GM21367 (cell line): ENCODE results near the gene BPIFB2.

Experiments
- ATAC-seq: cut with Tn5 transposase; IDR thresholded peaks from one replicate; pipeline ENCODE4 v1.9.1; 2021; ENCODE audit not compliant: unreplicated experiment

Gene BPIFB2

DNA sequence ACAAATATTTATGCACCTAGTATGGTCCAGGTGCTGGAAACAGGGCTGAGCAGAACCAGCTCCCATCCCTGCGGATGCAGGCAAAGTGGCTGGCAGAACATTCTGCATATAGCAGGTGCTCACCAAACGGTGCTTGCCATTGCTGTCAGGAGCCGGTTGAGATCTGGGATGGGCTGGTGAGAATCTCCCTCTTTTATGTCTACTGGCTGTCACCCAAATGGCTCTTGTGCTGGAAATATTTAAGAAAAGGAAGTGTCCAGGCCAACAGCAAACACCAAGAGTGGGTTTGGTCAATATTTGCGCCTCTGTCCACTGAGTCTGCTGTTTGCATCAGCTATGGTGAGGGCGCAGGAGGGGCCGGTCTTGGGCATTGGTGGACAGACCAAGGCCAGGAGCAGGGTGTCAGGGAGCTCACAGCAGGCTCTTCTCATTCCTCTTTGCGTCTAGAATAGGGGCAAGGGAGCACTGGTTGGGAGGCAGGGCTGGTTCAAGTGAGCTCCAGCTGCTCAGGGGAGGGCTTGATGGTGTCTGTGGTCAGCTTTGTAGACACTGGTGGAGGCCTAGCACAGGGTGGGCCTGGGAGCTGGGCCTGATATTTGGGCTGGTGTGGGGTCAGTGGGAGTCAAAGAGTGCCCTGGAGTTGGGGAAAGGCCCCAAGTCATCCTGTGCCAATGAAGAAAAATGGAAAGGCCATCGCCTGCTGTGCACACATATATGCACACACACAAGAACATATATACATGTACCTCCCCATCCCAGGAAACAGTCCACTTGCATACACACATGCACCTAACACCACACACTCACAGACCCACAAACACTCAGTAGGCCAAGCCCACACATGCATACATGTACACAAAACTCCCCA, 1.4 kb upstream of the BPIFB2 start:
- no peak for ATAC-seq

DNA sequence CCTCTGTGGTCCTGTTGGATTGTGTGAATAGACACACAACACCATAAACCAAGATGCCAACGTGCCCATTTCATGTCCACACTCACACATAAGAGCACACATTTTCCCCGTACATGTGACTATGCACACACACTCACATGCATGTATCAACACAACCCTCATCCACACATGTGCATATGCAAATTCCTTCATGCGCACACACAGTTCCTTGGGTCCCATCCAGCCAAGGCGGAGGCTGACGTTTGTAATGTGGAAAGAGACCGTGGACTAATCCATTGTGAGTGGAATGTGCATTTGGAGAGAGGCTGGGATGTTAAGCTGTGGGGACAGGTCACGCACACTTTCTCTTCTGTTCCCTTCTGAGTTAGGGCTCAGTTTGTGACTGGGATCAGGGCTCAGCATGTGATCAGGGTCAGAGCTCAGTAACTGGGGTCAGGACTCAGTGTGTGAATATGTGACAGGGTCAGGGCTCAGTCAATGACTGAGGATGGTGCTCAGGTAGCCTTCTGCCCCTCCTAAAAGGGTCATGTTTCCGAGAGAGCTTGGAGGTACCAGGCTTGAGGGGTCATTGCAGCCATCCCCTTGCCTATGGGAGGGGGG, 628 bp upstream of the BPIFB2 start:
- no peak for ATAC-seq

- no peak for ATAC-seq
These were observed 1.1 kb downstream of the BPIFB2 start for GRCh38 chr20:33008336-33009213.

- no peak for ATAC-seq
These were observed 2.0 kb downstream of the BPIFB2 start for GRCh38 chr20:33009214-33010132.

DNA sequence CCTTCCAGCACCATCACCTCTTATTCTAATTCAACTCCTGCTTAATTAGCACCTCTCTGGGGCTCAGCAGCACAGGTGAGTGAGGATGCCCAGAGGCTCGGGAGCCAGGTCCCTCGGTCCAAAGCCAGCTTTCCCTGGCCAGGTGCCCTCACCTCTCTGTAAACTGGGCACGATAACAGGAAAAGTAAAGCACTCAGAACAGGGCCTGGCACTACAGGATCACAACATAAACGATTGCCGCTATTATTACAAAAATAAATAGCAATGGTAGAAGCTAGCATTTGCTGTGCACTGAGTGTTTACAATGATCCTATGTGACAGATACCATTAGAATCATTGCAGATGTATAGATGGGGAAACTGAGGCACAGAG, 2.6 kb downstream of the BPIFB2 start:
- ATAC-seq, result no peak

DNA sequence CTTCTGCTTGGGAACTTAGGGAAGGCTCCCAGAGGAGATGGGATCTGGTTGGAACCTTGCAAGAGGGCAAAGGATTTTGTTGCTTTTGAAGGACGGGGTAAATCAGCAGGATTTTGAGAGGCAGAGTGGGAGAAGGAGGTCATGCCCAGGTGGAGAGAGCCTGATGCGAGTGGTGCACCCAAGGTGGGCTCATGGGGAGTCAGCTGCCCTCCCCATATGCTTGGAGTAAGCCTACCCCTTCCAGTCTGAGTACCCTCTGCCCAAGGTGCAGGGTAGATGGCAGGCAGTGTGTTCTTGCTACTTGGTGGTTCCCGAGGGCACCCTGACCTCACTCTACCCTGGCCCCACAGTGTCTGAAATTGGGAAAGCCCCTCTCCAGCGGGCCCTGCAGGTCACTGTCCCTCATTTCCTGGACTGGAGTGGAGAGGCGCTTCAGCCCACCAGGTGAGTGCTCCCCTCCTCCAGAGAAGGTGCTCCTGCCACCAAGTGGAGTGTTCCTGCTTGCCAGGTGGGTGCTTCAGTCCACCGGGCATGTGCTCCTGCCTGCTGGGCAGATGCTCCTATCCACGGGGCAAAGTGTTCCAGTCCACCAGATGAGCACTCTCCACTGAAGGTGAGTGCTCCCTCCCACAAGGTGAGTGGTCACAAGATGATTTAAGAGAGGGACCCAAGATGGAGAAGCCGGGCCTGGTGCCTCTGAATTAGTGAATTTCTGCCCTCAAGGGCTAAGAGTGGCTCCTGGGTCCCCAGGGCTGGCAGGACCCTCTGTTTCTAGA, 3.4 kb downstream of the BPIFB2 start:
- no peak for ATAC-seq

GRCh38 chr20:33012327-33013189, 5.1 kb downstream of the BPIFB2 start:
- no peak for ATAC-seq

- no peak for ATAC-seq
These were observed 6.3 kb downstream of the BPIFB2 start for GRCh38 chr20:33013701-33014326.

GRCh38 chr20:33014336-33015113, 7.0 kb downstream of the BPIFB2 start:
- ATAC-seq, result no peak

- ATAC-seq, result no peak
These were observed 7.6 kb downstream of the BPIFB2 start for GRCh38 chr20:33015114-33015484.

DNA sequence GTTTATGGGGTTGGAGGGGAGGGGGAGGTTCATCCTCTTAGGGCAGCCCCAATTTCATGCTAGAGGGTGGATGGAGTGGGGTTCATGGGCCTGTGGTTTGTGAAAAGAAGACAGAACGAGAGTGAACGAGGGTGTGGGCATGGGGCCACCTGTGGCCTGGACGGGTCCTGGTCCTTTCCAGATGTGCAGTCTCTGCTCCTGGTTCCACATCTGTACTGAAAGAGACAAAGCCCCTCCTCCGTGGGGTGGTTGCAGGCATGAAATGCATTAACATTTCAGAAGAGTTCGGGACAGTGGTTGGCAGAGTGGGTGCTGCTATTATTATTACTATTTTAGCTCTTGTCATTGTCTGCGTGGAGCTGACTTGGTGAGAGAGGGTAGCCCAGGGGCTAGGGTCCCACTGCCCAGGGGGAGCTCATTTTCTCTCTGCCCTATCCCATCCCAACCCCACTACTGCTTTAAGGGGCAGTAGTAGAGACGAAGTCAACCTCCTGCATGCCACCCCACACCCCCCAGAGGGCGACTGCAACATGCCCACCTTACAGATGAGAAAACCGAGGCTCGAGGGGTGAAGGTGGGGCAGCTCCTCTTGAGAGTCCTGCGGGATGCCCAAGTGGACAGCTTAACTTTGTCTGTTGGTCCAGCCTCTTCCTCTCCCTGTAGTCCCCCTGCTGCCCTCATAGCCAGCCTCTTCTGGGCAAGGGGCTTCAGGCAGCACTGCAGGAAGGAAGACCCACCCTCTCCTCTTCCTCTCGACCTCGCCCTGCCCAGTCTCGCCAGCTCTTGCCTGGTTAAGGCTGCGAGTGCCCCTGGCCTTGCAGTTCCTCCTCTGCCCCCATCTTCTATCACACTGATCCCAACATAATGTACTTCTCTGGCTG, 8.4 kb downstream of the BPIFB2 start:
- no peak for ATAC-seq

GRCh38 chr20:33016581-33017109, 9.1 kb downstream of the BPIFB2 start:
- ATAC-seq, result no peak

DNA sequence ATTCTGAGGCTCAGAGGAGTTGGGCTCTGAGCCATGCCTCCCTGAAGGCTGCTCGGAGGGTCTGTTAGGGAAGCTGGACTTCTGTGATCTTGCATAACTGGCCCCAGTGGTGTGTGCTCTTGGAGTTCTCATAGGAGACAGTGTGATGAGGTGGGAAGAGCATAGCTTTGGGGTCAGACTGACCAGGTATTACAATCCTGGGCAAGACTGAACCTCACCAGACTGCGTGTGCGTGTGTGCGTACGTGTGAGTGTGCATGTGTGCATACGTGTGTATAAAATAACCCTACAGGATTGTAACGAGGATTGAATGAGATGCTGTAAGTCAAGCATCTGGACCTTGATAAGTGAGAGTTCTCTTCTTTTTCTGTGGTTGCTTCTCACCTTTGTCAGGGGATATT, 10.0 kb downstream of the BPIFB2 start:
- ATAC-seq, result no peak

DNA sequence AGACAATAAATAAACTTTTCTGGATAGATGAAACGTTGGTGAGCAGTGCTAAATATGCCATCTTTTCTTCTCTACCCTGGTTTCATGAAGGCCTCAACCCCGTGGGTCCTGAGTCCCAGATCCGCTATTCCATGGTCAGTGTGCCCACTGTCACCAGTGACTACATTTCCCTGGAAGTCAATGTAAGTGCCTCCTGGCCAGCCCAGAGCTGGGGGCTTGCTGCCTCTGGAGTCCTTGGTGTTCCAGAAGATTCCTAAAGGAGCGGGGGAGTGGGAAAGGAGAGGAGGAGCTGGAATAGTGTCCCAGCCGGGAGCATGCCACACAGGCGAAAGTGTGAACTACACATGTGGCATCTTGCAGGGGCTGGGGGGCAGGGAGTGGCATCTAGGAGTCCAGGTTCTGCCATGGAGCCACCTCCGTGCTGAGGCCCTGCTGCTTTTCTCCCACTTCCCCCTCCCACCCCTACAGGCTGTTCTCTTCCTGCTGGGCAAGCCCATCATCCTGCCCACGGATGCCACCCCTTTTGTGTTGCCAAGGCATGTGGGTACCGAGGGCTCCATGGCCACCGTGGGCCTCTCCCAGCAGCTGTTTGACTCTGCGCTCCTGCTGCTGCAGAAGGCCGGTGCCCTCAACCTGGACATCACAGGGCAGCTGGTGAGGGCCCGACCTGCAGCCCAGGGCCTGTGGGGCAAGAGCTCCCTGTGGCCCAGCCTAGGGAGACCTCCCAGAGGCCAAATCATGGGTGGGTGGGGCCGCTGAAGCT, 10.8 kb downstream of the BPIFB2 start:
- no peak for ATAC-seq

- ATAC-seq, result no peak
These were observed 12.2 kb downstream of the BPIFB2 start for GRCh38 chr20:33019465-33020277.
